Stimulated activated CD8-positive, alpha-beta memory T cell treated with anti-CD3 and anti-CD28 coated beads, Interleukin-7, amount 100 ng/mL, for 48 hours (primary cell): Measurements from ENCODE around the gene MAPK1.
"Not testable (repeated sequence)": the region's sequence is repeated elsewhere in the genome, so short reads cannot be mapped to it uniquely, and the experiment has no call there.

ENCODE experiments used
- DNase-seq, 2 donors: peaks; one replicate each; pipeline ENCODE4 v3.0.0-alpha.2; 2020; ENCODE audit warnings: low read depth in 1 of 2; ENCODE audit errors: extremely low read depth in 1 of 2

Gene MAPK1

DNA sequence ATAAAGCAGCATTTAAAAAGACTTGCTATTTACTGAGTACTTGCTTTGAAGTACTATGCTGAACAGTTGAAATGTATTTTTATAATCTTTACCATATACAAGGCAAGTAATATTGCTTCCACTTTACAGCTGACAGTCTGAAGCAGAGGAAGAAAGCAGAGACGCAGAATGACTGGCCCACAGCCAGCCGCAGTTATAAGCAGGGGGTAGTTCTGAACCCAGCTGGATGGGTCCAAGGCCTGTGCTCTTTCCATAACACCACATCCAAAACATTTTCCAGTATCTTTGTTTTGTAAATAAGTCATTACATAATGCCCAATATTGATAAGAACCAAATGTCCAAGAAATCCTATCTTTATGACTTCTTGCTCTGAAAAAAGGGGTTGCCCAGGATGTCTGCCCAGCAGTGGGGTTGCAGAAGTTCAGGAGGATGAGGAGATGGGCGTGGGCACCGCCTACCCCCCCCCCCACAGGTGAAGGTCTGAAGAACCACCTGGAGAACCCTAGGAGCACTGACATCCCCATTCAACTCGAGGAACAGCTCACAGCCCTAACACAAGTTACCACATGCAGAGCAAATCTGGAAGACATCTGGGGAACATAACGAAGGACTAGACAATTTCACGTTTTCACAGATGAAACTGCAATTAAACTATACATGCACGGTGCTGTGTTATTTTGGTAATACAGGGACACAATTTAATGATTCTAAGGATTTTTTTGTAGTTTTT is 107.6 kb downstream of the MAPK1 start:
- no peak for DNase-seq

- no peak for DNase-seq
Measured at GRCh38 chr22:21759093-21759492, 108.4 kb downstream of the MAPK1 start.

GRCh38 chr22:21758091-21758864 is 109.2 kb downstream of the MAPK1 start:
- no peak for DNase-seq

DNA sequence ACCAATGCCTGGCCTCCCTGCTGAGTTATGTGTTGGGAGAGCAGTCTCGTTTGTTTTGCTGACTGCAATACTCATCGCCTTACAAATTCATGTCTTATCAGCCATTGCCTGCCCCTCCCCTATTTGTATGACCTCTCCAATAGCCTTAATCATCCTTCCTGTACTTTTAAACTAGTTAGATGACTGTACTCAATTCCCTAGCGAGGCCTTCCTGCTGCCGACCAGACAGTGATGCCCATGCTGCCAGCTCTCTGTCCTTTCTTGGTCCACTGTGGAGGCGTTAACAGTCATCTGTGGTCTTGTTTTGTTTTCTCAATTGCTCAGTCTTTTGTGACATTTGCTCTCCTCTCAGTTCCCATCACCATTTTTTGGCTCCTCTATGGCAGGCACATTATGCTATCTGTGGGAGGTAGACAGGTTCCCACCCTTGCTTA is 111.6 kb downstream of the MAPK1 start:
- DNase-seq = no peak

- DNase-seq = no peak
Measured at GRCh38 chr22:21754523-21754922, 112.9 kb downstream of the MAPK1 start.

DNA sequence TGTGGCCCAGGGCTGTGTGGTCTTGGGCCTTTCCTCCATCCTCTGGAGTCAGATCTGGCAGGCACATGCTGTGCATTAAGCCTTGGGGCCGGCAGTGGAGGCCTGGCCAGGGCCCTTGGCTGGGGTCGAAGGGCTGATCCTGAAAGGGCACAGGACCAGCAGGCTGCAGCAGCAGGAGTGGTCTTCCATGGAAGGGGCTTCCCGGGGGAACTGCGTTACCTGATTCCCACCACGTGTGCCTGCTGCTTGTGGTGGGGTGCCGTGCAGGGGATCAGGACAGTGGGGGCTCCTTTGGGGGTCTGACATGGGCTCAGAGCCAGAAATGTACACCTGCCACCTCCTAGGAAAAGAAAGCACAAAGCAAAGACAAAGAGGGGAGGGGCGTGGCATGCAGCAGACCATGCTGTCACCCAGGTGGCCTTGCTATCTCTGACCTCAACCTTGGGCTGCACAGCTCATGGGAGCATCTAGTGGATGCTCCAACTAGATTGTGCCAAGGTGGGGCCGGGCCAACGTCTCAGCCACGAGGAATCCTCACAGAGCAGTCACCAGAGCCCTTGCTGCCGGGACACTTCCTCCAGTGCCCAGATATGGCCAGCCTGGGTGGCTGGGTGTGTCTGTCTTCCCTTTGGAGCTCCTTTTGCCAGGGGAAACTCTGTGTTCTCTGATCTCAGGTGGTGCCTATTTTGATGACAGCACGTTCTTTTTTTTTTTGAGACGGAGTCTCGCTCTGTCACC is 113.9 kb downstream of the MAPK1 start:
- no peak for DNase-seq

DNA sequence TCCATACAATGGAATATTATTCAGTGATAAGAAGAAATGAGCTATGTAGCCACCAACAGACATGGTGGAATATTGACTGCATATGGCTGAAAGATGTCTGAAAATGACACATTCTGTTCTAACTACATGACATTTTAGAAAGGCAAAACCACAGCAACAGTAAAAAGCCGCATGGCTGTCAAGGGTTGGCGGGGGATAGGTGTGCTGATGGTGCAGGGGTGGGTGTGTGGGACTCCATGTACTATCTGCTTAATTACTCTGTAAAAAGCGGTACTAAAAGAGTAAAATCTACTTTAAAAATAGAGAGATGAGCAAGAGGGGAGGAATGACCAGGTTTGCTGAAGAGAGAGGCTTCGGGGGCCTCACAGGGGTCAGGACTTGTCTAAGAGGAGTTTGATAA is 115.2 kb downstream of the MAPK1 start:
- DNase-seq = no peak

DNA sequence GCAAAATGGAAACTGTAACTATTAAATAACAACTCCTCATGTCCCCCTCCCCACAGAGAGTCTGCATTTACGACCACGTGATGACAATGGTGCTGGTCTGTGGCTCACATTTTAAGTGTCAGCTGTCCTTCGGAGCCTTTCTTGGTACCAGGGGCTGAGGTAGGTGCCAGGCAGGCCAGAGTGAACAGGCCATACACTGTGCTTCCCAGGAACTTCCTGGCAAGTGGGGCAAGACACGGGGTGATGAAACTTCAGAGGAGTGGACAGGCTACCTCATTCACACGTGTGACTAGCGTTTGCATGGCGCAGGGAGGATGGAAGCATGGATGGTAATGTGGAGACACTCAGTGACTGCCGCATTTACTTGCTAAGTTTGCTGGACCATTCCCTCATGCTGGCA is 121.5 kb downstream of the MAPK1 start:
- no peak for DNase-seq

- not testable (repeated sequence) for DNase-seq
Measured at GRCh38 chr22:21744917-21745316, 122.5 kb downstream of the MAPK1 start.

DNA sequence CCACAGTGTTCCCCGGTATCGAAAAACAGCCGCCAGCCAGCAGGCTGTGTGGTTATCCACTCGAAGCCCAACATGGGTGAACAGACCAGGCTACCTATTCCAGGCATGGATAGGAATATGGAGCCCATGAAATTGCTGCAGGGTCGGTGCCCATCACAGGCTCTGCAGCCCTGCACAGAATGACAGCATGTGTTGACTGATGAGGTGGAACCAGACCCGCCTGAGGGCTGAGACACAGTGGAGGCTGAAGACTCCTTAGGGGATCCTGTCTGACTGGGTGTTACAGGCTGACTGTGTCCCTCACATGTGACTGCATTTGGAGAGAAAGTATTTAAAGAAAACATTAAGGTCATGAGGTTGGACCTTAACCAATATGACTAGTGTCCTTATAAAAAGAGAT is 125.7 kb downstream of the MAPK1 start:
- no peak for DNase-seq

- DNase-seq = no peak
Measured at GRCh38 chr22:21741059-21741458, 126.4 kb downstream of the MAPK1 start.

DNA sequence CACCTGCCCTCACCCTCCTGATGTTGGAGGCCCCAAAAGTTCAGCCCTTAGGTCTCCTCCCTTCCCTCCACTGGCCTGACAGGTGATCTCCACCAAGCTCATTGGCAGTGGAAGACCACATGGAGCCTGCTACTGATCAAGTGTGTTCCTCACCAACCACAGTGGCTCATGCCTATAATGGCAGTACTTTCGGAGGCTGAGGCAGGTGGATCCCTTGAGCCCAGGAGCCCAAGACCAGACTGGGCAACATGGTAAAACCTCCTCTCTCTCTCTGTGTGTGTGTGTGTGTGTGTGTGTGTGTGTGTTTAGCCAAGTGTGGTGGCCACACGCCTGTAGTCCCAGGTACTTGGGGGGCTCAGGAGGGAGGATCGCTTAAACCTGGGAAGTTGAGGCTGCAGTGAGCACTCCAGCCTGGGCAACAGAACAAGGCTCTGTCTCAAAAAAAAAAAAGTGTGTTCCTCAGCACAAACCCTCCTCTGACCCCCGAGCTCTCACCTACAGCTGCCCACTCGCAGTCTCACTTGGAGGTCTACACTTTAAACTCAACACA is 127.5 kb downstream of the MAPK1 start:
- no peak for DNase-seq

DNA sequence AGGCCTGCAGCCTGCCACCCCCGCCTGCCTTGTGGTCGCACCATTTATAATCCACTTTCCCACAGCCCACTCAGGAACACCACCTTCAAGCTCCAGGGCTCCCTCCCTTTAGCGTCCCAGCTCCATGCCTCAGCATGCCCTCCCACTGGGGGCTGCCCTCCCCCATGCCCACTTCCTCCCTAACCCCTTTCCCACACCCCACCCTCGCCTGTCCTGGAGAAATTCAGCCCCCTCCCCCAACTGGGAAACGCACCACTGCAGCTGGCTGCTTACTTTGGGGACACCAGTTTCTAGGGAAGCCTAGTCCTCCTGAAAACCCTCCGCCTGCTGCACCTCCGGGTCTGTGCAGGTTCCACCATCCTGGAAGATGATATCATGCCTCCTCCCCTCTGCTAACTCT is 128.5 kb downstream of the MAPK1 start:
- no peak for DNase-seq

- no peak for DNase-seq
Measured at GRCh38 chr22:21738081-21738480, 129.4 kb downstream of the MAPK1 start.

- no peak for DNase-seq
Measured at GRCh38 chr22:21736948-21737347, 130.5 kb downstream of the MAPK1 start.

DNA sequence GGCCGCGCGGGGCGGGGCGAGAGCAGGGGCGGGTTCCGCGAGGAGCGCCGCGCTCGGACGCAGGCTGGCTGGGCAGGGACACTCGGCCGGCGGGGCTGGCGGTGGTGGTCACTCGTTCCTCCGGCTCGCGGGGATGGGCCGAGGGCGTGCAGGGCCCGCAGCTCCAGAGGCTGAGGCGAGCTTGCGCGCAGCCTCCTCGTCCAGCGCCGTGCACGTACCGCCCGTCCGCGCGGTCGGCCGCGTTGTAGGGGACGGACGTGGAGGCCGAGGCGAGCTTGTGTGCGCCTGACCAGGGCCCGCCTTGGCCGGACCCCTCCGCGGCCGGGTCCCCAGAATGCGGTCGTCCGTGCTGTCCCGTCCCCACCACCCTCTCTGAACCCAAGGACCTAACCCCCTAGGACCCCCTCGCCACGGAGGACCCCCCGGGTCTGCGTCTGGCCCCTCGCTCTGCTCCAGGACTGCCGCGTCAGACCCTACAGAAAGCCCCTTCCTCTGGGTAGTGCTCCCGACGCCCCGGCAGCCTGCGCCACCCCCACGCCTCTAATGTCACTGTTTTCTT is 131.3 kb downstream of the MAPK1 start:
- no peak for DNase-seq

DNA sequence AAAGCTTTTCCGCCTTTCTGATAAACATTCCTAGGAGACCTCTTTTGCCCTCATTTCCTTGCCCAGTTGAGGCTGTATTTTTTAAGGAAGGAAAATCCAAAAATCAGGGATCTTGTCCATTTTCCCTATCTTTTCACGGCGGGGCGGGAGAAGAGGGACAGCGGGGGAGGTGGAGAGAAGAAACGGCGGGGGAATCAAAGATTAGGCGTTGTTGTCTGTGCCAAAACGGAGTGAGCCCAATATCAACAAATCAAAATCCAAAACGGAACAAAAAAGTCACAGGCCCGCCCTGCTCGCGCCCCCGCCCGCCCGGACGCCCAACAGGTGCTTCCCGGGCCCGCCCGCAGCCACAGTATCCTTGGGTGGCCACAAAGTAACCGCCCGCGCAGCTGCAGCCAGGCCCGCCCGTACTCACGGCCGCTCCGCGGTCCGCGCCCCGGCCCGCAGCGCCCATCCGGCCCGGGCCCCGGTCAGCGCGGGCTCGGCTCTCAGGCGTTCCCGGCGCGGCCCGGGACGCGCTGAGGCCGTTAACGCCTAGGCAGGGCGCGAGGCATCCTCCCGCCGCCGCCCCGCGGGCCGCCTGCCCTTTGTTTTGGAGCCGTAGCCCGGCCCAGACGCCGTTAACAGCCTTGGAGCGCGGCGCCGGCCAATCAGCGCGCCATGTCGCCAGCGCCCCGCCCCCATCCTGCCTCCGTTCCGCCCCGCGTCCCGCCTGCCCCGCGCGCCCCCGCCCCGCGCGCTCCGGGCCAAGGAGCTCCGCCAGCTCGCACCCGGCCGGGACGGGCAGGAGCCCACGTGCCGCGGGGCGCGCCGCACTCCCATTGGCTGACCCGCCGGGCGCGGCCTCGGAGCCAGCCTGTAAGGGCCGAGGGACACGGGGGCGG is 132.0 kb downstream of the MAPK1 start, which contains the start of gene YPEL1:
YPEL1 (minus strand) TSS at position 595 of the 884 bp plus-strand sequence. CDS start 25,050 bp downstream, outside the sequence.
- DNase-seq = peak; percentile 84 to 89

GRCh38 chr22:21734540-21735199 is 132.8 kb downstream of the MAPK1 start:
- DNase-seq = no peak

- no peak for DNase-seq
Measured at GRCh38 chr22:21731503-21731902, 135.9 kb downstream of the MAPK1 start.
